Endometrium (tissue), 2 donors: ENCODE results near the gene CCNB2.
A peak's percentile ranks its signal among the peaks of the same experiment; 100 is the strongest.

ENCODE experiments used
- FAIRE-seq: peaks from 2 replicates; lab custom pipeline; 2012; peaks lifted over from hg19 to GRCh38; lab: Jason Lieb, UNC
- donor health status: control.
- donor health status: control.

The CCNB2 gene

GRCh38 chr15:59168536-59168935 lies 63.6 kb downstream of the CCNB2 start:
- FAIRE-seq, result no peak

- no peak for FAIRE-seq
Measured at GRCh38 chr15:59169251-59169708, 64.3 kb downstream of the CCNB2 start.

GRCh38 chr15:59170295-59171066 lies 65.5 kb downstream of the CCNB2 start:
- FAIRE-seq, result no peak

- FAIRE-seq, result no peak
Measured at GRCh38 chr15:59171067-59171397, 66.1 kb downstream of the CCNB2 start.

GRCh38 chr15:59172289-59172901 lies 67.4 kb downstream of the CCNB2 start:
- FAIRE-seq, result no peak

- peak; percentile 8 for FAIRE-seq
Measured at GRCh38 chr15:59173194-59173593, 68.2 kb downstream of the CCNB2 start.

GRCh38 chr15:59174151-59174834 lies 69.3 kb downstream of the CCNB2 start:
- FAIRE-seq, result no peak
